OCI-LY3 (cell line): ENCODE results near the gene CALHM6.

Source experiments
- EZH2phosphoT487 ChIP-seq: fragments of 200-600 bp; shearing (Covaris generic); IDR thresholded peaks from 2 replicates; pipeline ENCODE4 v1.6.1; 2018; ENCODE audit warnings: antibody characterized with exemption, mixed run types, low read depth
- TF ChIP-seq, protein P1 (sequence below): fragments of 200-600, 300-600 bp; sonication (generic); IDR thresholded peaks from 2 replicates; pipeline ENCODE4 v1.5.1; 2014; ENCODE audit warnings: antibody characterized with exemption, low read length, low read depth

DNA sequence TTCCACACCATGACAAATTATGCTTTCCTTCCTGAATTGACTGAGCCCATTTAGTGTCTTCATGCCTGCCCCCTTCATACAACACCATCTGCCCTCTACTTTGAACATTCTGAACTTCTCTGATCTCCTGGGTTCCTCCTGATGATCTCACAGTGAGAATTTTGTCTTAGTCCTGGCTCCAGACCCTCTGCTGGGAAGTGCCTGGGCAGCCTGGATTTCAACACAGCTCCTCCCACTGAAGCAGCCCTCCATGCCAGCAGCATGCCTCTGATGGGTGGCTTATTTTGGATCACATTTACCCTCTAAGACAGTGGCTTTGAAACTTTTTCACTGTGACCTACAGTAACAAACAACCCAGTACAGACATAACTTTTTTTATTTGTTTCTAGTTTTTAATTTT, 48.9 kb upstream of the CALHM6 start:
- TF ChIP-seq, protein P1, sequence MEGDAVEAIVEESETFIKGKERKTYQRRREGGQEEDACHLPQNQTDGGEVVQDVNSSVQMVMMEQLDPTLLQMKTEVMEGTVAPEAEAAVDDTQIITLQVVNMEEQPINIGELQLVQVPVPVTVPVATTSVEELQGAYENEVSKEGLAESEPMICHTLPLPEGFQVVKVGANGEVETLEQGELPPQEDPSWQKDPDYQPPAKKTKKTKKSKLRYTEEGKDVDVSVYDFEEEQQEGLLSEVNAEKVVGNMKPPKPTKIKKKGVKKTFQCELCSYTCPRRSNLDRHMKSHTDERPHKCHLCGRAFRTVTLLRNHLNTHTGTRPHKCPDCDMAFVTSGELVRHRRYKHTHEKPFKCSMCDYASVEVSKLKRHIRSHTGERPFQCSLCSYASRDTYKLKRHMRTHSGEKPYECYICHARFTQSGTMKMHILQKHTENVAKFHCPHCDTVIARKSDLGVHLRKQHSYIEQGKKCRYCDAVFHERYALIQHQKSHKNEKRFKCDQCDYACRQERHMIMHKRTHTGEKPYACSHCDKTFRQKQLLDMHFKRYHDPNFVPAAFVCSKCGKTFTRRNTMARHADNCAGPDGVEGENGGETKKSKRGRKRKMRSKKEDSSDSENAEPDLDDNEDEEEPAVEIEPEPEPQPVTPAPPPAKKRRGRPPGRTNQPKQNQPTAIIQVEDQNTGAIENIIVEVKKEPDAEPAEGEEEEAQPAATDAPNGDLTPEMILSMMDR = no peak
- no peak for TF ChIP-seq EZH2phosphoT487
